Liver (tissue), 9 donors: Measurements from ENCODE around the gene GALNT1. TPM values are rescaled to one million over a fixed set of nuclear protein-coding genes. Genes with fewer than 3 reads are reported as not detected.

Experiments
- DNase-seq: peaks from one replicate; pipeline ENCODE4 v3.0.0-alpha.2; 2017; ENCODE audit warnings: low spot score
- H3K27ac ChIP-seq, 2 donors: one replicate each; pipeline ENCODE4 v1.7.0; 2013; ENCODE audit warnings: inconsistent platforms in 2 of 2, low read length in 2 of 2, control low read depth in 1 of 2, low read depth in 1 of 2, mild to moderate bottlenecking in 1 of 2
- H3K27me3 ChIP-seq, 4 donors: one replicate each; pipeline versions ENCODE4 v1.6.1 to v1.7.0; 2013; ENCODE audit warnings: low read length in 3 of 4, inconsistent platforms in 1 of 4, mild to moderate bottlenecking in 1 of 4, moderate library complexity in 1 of 4; ENCODE audit not compliant: control insufficient read depth in 4 of 4, insufficient read depth in 4 of 4
- H3K36me3 ChIP-seq, 4 donors: one replicate each; pipeline versions ENCODE4 v1.6.1 to v1.7.0; 2013; ENCODE audit warnings: low read length in 3 of 4, mild to moderate bottlenecking in 3 of 4, low read depth in 1 of 4, moderate library complexity in 1 of 4; ENCODE audit not compliant: control insufficient read depth in 4 of 4, insufficient read depth in 3 of 4
- H3K4me1 ChIP-seq, 4 donors: one replicate each; pipeline versions ENCODE4 v1.6.1 to v1.7.0; 2013; ENCODE audit warnings: low read length in 3 of 4, mild to moderate bottlenecking in 3 of 4, moderate library complexity in 1 of 4; ENCODE audit not compliant: control insufficient read depth in 4 of 4, insufficient read depth in 4 of 4
- H3K4me3 ChIP-seq, 3 donors: one replicate each; pipeline versions ENCODE4 v1.6.1 to v1.7.0; 2013; ENCODE audit warnings: low read length in 3 of 3, control low read depth in 1 of 3, low read depth in 1 of 3, mild to moderate bottlenecking in 1 of 3
- H3K9ac ChIP-seq, 2 donors: one replicate each; pipeline ENCODE4 v1.7.0; 2013; ENCODE audit warnings: low read length in 2 of 2, mild to moderate bottlenecking in 2 of 2, moderate library complexity in 2 of 2, control low read depth in 1 of 2, low read depth in 1 of 2
- H3K9me3 ChIP-seq, 4 donors: one replicate each; pipeline versions ENCODE4 v1.6.1 to v1.7.0; 2013; ENCODE audit warnings: low read length in 3 of 4; ENCODE audit not compliant: control insufficient read depth in 4 of 4
- ATF3 ChIP-seq: IDR thresholded peaks from 2 replicates; pipeline ENCODE4 v1.6.1; 2016; ENCODE audit warnings: antibody characterized with exemption
- CTCF ChIP-seq: fragments of 150-350 bp; IDR thresholded peaks from 2 replicates; pipeline ENCODE4 v1.5.1; 2017; ENCODE audit warnings: improper control_type of control experiment, low read depth, low read length; ENCODE audit not compliant: missing input control
- EGR1 ChIP-seq, 2 donors: IDR thresholded peaks; 2 replicates each; pipeline ENCODE4 v1.6.1; 2016 to 2018; ENCODE audit warnings: antibody characterized with exemption in 2 of 2, low read depth in 2 of 2
- FOXA1 ChIP-seq: IDR thresholded peaks from 2 replicates; pipeline ENCODE4 v1.6.1; 2016; ENCODE audit warnings: antibody characterized with exemption
- FOXA2 ChIP-seq: IDR thresholded peaks from 2 replicates; pipeline ENCODE4 v1.6.1; 2016; ENCODE audit warnings: antibody characterized with exemption
- GABPA ChIP-seq, 2 donors: IDR thresholded peaks in 1 of 2; conservative IDR thresholded peaks in 1 of 2; 2 replicates each; pipeline ENCODE4 v1.6.1; 2016; ENCODE audit warnings: antibody characterized with exemption in 2 of 2, mild to moderate bottlenecking in 1 of 2, moderate library complexity in 1 of 2
- HNF4A ChIP-seq, 2 donors: conservative IDR thresholded peaks; 2 replicates each; pipeline ENCODE4 v1.6.1; 2016; ENCODE audit warnings: antibody characterized with exemption in 2 of 2, mild to moderate bottlenecking in 2 of 2
- JUND ChIP-seq, 2 donors: IDR thresholded peaks; 2 replicates each; pipeline ENCODE4 v1.6.1; 2016; ENCODE audit warnings: antibody characterized with exemption in 2 of 2
- NR2F2 ChIP-seq: IDR thresholded peaks from 2 replicates; pipeline ENCODE4 v1.6.1; 2016; ENCODE audit warnings: antibody characterized with exemption
- RAD21 ChIP-seq, 2 donors: IDR thresholded peaks; 2 replicates each; pipeline ENCODE4 v1.6.1; 2016; ENCODE audit warnings: antibody characterized with exemption in 2 of 2, mild to moderate bottlenecking in 2 of 2
- REST ChIP-seq: IDR thresholded peaks from 2 replicates; pipeline ENCODE4 v1.6.1; 2016; ENCODE audit warnings: antibody characterized with exemption, mild to moderate bottlenecking
- RXRA ChIP-seq, 2 donors: IDR thresholded peaks; 2 replicates each; pipeline ENCODE4 v1.6.1; 2017 to 2018; ENCODE audit warnings: antibody characterized with exemption in 2 of 2, mild to moderate bottlenecking in 1 of 2
- SP1 ChIP-seq: IDR thresholded peaks from 2 replicates; pipeline ENCODE4 v1.6.1; 2018; ENCODE audit warnings: antibody characterized with exemption, mild to moderate bottlenecking
- TAF1 ChIP-seq: conservative IDR thresholded peaks from 2 replicates; pipeline ENCODE4 v1.6.1; 2016; ENCODE audit warnings: antibody characterized with exemption, mild to moderate bottlenecking
- YY1 ChIP-seq: IDR thresholded peaks from 2 replicates; pipeline ENCODE4 v1.6.1; 2016; ENCODE audit warnings: antibody characterized with exemption, mild to moderate bottlenecking
- ZBTB33 ChIP-seq: IDR thresholded peaks from 2 replicates; pipeline ENCODE4 v1.6.1; 2016; ENCODE audit warnings: antibody characterized with exemption
- WGBS: extraction: QIAGEN DNeasy Blood & Tissue Kit; methylation state at CpG from one replicate; pipeline ENCODE4 v1.1.7; 2013; 5-methylcytosine and 5-hydroxymethylcytosine counted together
- polyA plus RNA-seq, 2 donors: library from polyadenylated mRNA; stranded (reverse) in 1 of 2; unstranded in 1 of 2; fragments of 200-250 nt in 1 of 2; fragments of >200 nt in 1 of 2; fragmentation: Nextera tagmentation in 1 of 2; extraction: Ambion mirVana in 1 of 2; gene quantifications; one replicate each; pipeline versions ENCODE4 v1.2.1 to v1.2.3, GENCODE V29; 2013 to 2015
- total RNA-seq, 2 donors: library from RNA; depleted of rRNA; stranded (reverse); fragments of >200 nt; gene quantifications; one replicate each; pipeline ENCODE4 v1.2.3, GENCODE V29; 2014
- donor health status: healthy.
- donor health status: healthy.
- donor health status: healthy.
- donor health status: healthy.
- donor health status: healthy.

GALNT1 gene
- total and polyA plus RNA-seq, 4 donors = 13.9 to 42.2 (median 26.5) TPM

DNA sequence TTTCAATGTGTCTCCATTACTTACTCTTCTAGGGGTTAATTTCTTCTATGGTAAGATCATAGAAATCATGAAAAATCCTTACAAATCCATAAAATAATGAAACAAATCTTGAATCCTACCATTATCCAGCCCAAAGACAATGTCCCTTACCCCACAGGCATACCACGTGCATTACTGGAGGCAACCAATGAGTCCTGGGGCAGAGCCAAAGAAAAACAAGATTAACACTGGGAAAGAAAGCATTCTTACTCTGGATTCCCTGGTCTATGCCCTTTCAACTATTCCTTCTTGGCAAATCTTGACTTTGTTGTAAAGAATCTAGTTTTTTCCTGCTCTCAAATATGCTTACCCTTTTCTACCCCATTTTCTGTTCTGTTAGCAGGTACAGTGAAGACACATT lies 3.1 kb upstream of the GALNT1 start:
- WGBS = 64% methylated on average over 1 of the region's 1 CpG
- H3K27me3 ChIP-seq = no peaks in the 10 kb centered on the region
- no peaks in the 10 kb centered on the region for H3K9me3 ChIP-seq
- H3K4me1 ChIP-seq = peaks cover 0 to 9% (median 2%) of the 10 kb centered on the region in 4 donors
- TF ChIP-seq SP1 = no peak
- no peak for TF ChIP-seq JUND (IDR thresholded peaks at IDR 0.05)
- TF ChIP-seq CTCF = no peak
- TF ChIP-seq REST = no peak
- no peak for TF ChIP-seq FOXA1
- TF ChIP-seq FOXA2 = no peak
- H3K27ac ChIP-seq = no peak overlapping the region
- no peak for DNase-seq
- H3K36me3 ChIP-seq = no peaks in the 10 kb centered on the region
- no peak overlapping the region for H3K4me3 ChIP-seq
- no peak overlapping the region for H3K9ac ChIP-seq

GRCh38 chr18:35578936-35579335 lies 2.6 kb upstream of the GALNT1 start:
- Histone ChIP-seq H3K36me3 (no peaks in the 10 kb centered on the region), H3K4me1 (peaks cover 0 to 11% (median 2%) of the 10 kb centered on the region in 4 donors), H3K9me3 (no peaks in the 10 kb centered on the region), H3K27me3 (no peaks in the 10 kb centered on the region), H3K27ac (no peak overlapping the region), H3K4me3 (no peak overlapping the region), H3K9ac (no peak overlapping the region)
- 88% methylated on average over 4 of the region's 4 CpGs for WGBS
- TF ChIP-seq RXRA (IDR thresholded peaks at IDR 0.05) (no peak), ATF3 (no peak), HNF4A (conservative IDR thresholded peaks at IDR 0.05) (no peak), YY1 (no peak), RAD21 (IDR thresholded peaks at IDR 0.05) (no peak), ZBTB33 (no peak), CTCF (no peak), TAF1 (no peak), NR2F2 (no peak), GABPA (IDR thresholded peaks at IDR 0.05 in 1 of 2, conservative IDR thresholded peaks at IDR 0.05 in 1 of 2) (no peak), EGR1 (IDR thresholded peaks at IDR 0.05; ENCODE audit: low read depth in 2 of 2) (no peak), JUND (IDR thresholded peaks at IDR 0.05) (no peak)
- DNase-seq = no peak
